ENCODE data around the gene PEAR1. TPM values are rescaled to one million over a fixed set of nuclear protein-coding genes. Genes with fewer than 3 reads are reported as not detected.

PEAR1 gene
- total and polyA plus RNA-seq, 9 donors = 4.3 to 21.2 (median 13.4) TPM

DNA sequence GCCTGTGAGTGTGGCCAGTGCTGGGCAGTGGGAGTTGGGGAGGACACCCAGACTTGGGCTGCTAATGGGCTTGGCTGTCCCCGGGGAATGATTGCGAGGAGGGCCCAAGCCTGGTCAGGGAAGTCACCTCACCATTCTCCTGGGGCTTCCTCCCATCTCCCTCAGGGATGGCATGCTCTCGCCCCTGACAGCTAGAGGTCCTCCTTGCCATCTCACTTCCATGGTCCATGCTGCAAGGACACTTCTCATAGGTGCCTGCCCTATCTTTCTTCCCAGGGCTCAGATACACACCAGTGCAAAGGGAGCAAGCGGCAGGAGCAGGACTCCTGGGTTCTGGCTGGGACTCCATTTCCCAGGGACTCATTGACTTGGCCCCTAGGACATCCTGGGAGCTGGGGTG is 28.7 kb upstream of the PEAR1 start:
- no peak for TF ChIP-seq POLR2A (IDR thresholded peaks at IDR 0.05)
- TF ChIP-seq EP300 (IDR thresholded peaks at IDR 0.05) = no peak
- TF ChIP-seq, protein P1, sequence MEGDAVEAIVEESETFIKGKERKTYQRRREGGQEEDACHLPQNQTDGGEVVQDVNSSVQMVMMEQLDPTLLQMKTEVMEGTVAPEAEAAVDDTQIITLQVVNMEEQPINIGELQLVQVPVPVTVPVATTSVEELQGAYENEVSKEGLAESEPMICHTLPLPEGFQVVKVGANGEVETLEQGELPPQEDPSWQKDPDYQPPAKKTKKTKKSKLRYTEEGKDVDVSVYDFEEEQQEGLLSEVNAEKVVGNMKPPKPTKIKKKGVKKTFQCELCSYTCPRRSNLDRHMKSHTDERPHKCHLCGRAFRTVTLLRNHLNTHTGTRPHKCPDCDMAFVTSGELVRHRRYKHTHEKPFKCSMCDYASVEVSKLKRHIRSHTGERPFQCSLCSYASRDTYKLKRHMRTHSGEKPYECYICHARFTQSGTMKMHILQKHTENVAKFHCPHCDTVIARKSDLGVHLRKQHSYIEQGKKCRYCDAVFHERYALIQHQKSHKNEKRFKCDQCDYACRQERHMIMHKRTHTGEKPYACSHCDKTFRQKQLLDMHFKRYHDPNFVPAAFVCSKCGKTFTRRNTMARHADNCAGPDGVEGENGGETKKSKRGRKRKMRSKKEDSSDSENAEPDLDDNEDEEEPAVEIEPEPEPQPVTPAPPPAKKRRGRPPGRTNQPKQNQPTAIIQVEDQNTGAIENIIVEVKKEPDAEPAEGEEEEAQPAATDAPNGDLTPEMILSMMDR (IDR thresholded peaks at IDR 0.05) = no peak
- DNase-seq = no peak
- no peaks in the 10 kb centered on the region for H3K9me3 ChIP-seq
- H3K4me1 ChIP-seq (ENCODE audit: insufficient read depth) = peaks cover 2% of the 10 kb centered on the region
- no peaks in the 10 kb centered on the region for H3K36me3 ChIP-seq
- no peak overlapping the region for H3K27ac ChIP-seq
- H3K27me3 ChIP-seq = peaks cover 9% of the 10 kb centered on the region
- WGBS, 3 donors = 79 to 100% (median 90%) methylated on average over 4 of the region's 4 CpGs
- intact Hi-C loops (cut with DNase I) = loop anchor here in 2 of 4 donors (5.0 to 10.0 kb wide), 2 partner anchors 170 to 522 kb away; no protein-coding TSS in a partner anchor
- no peak overlapping the region for H3K4me3 ChIP-seq

DNA sequence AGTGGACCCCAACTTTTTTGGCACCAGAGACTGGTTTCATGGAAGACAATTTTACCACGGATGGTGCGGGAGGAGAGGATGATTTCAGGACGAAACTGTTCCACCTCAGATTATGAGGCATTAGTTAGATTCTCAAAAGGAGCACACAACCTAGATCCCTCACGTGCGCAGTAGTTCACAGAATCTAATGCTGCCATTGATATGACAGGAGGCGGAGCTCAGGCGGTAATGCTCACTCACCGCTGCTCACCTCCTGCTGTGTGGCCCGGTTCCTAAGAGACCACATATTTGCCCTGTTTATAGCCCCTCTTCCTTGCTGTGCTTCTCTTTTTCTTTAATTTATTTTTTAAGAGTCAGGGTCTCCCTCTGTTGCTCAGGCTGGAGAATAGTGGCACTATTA is 28.3 kb upstream of the PEAR1 start:
- 80 to 89% (median 82%) methylated on average over 9 of the region's 9 CpGs for WGBS, 3 donors
- Histone ChIP-seq H3K9me3 (no peaks in the 10 kb centered on the region), H3K27ac (no peak overlapping the region), H3K27me3 (peaks cover 9% of the 10 kb centered on the region), H3K36me3 (no peaks in the 10 kb centered on the region), H3K4me3 (no peak overlapping the region), H3K4me1 (ENCODE audit: insufficient read depth) (peaks cover 2% of the 10 kb centered on the region)
- no peak for DNase-seq
- TF ChIP-seq POLR2A (IDR thresholded peaks at IDR 0.05) (no peak), EP300 (IDR thresholded peaks at IDR 0.05) (no peak)
- TF ChIP-seq, protein P1 (IDR thresholded peaks at IDR 0.05) = no peak
- intact Hi-C loops (cut with DNase I) = loop anchor here in 1 of 4 donors (10.0 kb wide), 1 partner anchor 170 kb away; no protein-coding TSS in a partner anchor

DNA sequence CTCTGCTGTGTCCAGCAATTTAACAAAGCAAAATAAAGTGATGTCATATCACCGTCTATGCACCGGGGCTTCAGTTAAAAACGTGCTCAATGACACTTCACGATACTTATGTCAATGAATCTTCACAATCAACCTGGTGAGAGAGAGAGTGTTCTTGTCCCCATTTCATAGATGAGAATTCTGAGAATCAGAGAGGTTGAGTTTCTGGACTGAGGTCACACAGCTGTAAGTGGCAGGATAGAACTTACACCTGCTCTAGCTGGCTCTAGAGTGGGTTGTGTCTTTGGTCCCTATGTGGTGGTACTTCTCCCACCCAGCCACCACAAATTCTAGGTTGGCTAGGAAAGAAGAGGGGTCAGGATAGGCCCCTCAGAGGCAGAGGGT is 27.7 kb upstream of the PEAR1 start:
- Histone ChIP-seq H3K9me3 (no peaks in the 10 kb centered on the region), H3K27me3 (peaks cover 9% of the 10 kb centered on the region), H3K36me3 (no peaks in the 10 kb centered on the region), H3K4me3 (no peak overlapping the region), H3K27ac (no peak overlapping the region), H3K4me1 (ENCODE audit: insufficient read depth) (peaks cover under 1% of the 10 kb centered on the region)
- no peak for DNase-seq
- WGBS, 3 donors = 78 to 85% (median 83%) methylated on average over 4 of the region's 4 CpGs
- TF ChIP-seq, protein P1 (IDR thresholded peaks at IDR 0.05) = no peak
- TF ChIP-seq EP300 (IDR thresholded peaks at IDR 0.05) = no peak
- TF ChIP-seq POLR2A (IDR thresholded peaks at IDR 0.05) = no peak
- intact Hi-C loops (cut with DNase I) = loop anchor here in 1 of 4 donors (10.0 kb wide), 1 partner anchor 171 kb away; no protein-coding TSS in a partner anchor

DNA sequence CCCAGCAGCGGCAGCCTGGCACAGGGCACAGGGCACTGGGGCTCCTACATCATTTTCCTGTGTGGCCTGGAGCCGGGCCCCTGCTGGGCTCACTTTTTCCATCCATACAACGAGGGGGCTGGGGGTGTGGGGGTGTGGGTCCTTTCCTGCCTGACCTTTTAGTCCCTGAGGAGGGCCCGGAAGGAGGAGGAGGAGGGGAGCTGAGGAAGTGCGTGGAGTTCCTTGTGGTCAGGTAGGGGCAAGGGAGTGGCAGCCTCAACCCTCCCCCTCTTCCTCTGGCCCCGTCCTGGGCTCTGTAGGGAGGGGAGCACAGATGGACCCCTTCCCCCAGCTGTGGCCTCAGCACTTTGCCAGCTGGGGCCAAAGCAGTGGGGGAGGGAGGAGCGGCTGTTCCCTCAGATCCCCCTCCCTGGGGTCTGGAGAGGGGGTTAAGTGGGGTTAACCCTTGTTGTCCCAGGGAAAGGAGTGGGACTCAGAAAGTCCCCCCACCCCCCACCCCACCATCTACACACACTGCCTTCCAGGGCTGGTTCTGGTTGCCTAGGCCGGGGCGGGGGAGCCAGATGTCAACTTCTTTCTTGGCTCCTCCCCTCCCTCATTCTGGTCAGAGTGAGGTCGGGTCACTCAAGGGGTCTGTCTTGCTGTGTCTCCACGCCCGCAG is 27.1 kb upstream of the PEAR1 start:
- H3K36me3 ChIP-seq = no peaks in the 10 kb centered on the region
- peaks cover 6% of the 10 kb centered on the region for H3K27me3 ChIP-seq
- no peak for DNase-seq
- 44 to 45% (median 44%) methylated on average over 12 of the region's 12 CpGs for WGBS, 3 donors
- TF ChIP-seq POLR2A (IDR thresholded peaks at IDR 0.05) = no peak
- TF ChIP-seq, protein P1 (IDR thresholded peaks at IDR 0.05) = no peak
- TF ChIP-seq EP300 (IDR thresholded peaks at IDR 0.05) = no peak
- H3K4me1 ChIP-seq (ENCODE audit: insufficient read depth) = no peaks in the 10 kb centered on the region
- intact Hi-C loops (cut with DNase I) = loop anchor here in 1 of 4 donors (10.0 kb wide), 1 partner anchor 172 kb away; no protein-coding TSS in a partner anchor
- no peak overlapping the region for H3K27ac ChIP-seq
- no peak overlapping the region for H3K4me3 ChIP-seq
- H3K9me3 ChIP-seq = no peaks in the 10 kb centered on the region

Measured in ovary (tissue), 9 donors.